GM20000 (cell line): ENCODE results near the gene PRICKLE1.

Source experiments
- DNase-seq: peaks from one replicate; pipeline ENCODE4 v3.0.0; 2012; ENCODE audit warnings: low spot score
- TF ChIP-seq, protein P1 (sequence below): IDR thresholded peaks from 2 replicates; pipeline ENCODE4 v1.5.1; 2012; ENCODE audit warnings: mild to moderate bottlenecking, control low read depth; ENCODE audit errors: extremely low read depth, missing control alignments

PRICKLE1 gene

DNA sequence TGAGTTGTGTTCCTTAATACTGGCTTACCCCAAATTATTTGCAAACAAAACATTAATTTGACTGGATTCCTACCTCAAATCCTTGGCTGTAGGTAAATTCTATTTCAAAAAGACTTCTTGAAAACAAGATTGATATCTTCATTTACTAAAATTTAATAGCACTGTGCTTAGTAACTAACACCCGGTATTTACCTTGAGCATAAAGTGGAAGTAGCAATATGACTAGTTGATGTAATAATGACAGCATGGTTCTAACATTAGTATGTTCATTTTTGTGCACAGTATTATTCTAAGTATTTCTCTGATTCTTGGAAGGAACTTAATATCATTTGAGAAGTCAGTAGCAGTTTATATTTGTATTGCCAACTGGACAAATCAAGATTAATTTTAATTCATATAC lies 166.8 kb downstream of the PRICKLE1 start:
- TF ChIP-seq, protein P1, sequence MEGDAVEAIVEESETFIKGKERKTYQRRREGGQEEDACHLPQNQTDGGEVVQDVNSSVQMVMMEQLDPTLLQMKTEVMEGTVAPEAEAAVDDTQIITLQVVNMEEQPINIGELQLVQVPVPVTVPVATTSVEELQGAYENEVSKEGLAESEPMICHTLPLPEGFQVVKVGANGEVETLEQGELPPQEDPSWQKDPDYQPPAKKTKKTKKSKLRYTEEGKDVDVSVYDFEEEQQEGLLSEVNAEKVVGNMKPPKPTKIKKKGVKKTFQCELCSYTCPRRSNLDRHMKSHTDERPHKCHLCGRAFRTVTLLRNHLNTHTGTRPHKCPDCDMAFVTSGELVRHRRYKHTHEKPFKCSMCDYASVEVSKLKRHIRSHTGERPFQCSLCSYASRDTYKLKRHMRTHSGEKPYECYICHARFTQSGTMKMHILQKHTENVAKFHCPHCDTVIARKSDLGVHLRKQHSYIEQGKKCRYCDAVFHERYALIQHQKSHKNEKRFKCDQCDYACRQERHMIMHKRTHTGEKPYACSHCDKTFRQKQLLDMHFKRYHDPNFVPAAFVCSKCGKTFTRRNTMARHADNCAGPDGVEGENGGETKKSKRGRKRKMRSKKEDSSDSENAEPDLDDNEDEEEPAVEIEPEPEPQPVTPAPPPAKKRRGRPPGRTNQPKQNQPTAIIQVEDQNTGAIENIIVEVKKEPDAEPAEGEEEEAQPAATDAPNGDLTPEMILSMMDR: no peak
- DNase-seq: no peak

DNA sequence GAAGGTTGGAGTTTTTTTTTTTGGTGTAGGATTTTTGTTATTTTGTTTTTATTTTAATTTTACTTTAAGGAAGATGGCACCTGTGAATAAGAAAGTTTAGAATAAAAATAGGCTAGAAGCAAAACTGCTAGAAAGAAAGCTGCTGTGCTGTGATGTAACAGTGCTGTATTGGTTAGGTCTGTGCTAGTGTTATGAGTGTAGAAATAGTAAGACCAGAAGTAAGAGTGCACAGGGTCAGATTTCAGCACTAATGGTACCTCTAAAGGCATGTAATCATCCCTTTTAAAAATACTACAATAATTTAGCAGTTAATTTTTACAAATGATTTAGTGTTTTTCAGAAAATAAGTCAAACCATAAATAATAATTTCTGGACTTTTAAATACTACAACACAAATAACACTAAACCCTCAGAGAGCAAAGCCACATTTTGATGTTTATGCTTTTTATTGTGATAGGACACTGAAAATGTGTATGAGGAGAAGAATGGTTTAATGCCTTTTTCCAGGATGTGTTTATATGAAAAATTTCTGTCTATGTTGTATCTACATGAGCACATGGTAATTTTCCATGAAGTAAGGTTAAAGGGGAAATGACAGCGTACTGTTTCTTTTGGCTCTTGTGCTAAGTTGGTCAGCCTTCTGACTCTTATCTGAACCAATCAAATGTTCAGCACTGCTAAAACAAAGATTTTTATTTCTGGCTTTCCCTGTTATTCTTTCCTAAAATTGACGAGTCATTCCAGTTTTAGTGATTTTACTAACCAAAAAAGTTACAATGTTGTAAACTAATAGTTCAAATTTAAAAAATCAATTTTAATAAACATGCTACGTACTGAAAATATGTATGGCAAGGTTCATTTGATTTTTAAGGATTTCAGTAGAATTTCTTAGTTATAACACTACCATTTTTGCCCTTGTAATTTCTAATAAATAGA lies 167.4 kb downstream of the PRICKLE1 start:
- TF ChIP-seq, protein P1: no peak
- DNase-seq: peak; percentile 49

DNA sequence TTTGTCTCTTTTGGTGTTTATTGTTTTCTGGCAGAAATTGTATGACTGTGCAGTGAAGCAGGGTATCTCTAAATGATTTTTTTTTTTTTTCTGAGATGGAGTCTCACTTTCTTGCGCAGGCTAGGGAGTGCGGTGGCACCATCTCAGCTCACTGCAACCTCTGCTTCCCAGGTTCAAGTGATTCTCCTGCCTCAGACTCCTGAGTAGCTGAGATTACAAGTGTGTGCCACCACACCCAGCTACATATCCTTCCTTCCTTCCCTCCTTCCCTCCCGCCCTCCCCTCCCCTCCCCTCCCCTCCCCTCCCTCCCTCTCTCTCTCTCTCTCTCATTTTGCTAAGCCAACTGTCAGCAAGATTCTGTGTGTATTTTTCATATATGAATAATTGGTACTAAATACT lies 169.2 kb downstream of the PRICKLE1 start:
- no peak for DNase-seq
- TF ChIP-seq, protein P1: no peak

DNA sequence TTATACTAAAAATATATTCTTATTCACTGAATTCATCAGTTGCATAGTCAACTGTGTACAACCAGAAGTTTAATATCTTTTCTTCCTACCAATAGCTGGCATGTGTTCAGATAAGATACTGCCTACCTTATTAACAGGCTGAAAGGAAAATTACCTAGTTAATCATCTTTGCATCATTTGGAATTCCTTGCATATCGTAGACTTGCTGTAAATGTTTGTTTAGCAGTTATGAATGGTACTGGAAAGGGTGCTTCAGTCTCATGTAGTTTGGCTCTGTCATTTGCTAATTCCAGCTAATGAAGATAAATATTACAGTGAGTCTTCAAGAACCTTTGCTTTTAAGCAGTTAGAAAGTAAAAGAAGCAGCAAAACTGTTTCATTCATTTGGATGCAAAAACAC lies 179.2 kb downstream of the PRICKLE1 start:
- no peak for DNase-seq
- TF ChIP-seq, protein P1: no peak

DNA sequence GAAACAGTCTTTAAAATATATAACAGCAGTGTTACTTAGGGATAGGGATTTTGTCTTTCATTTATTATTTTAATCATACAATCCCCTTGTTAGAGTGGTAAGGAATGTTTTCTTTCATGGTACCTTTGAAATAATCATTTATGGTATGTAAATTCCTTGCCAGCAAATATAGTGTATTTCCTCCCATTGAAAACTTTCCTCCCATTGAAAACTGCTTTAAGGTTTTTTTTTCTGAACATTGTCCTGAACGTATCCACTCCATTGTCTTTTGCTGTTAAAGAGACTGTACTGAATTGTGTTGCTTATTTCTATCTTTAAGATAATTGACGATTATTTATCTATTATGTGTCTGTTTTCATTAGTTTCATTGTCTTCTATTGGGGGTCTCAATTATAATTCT lies 180.1 kb downstream of the PRICKLE1 start:
- TF ChIP-seq, protein P1: no peak

DNA sequence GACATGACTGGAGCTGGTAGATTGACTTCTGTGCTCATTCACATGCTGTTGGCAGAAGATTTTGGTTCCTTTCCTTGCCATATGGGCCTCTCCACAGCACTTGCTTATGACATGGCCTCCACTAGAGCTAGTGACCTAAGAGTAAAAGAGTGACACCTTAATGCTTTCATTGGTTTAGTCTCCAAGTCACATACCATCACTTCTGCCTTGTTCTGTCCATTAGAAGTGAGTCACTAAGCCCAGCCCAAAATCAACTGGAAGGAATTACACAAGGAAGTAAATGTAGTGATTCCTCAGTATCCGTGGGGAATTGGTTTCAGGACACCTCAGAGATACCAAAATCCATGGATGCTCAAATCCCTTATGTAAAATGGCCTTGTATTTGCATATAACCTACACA lies 182.2 kb downstream of the PRICKLE1 start:
- no peak for DNase-seq
- TF ChIP-seq, protein P1: no peak

More for the DNA sequence above, 180.1 kb downstream of the PRICKLE1 start:
- no peak for DNase-seq
